WTC11 (cell line): ENCODE results near the gene QRICH2. TPM values are rescaled to one million over a fixed set of nuclear protein-coding genes. Genes with fewer than 3 reads are reported as not detected.
A peak's percentile ranks its signal among the peaks of the same experiment; 100 is the strongest.
"Not testable (repeated sequence)": the region's sequence is repeated elsewhere in the genome, so short reads cannot be mapped to it uniquely, and the experiment has no call there.

Source experiments
- ATAC-seq: fragments of 200-7000 bp; cut with Tn5 transposase; 2 replicates; pipeline ENCODE4 v1.10.0; 2021; ENCODE audit warnings: mild to moderate bottlenecking, moderate library complexity
- CTCF ChIA-PET: fragments of 300-600 bp; sonication (Branson Sonifier 250); formaldehyde crosslinking; loops from one replicate; lab custom pipeline; 2021; ENCODE audit warnings: antibody characterized with exemption; lab: Charles Lee
- POLR2A ChIA-PET: fragments of 350-600 bp; sonication (Branson Sonifier 250); formaldehyde crosslinking; loops from one replicate; lab custom pipeline; 2021; ENCODE audit warnings: antibody characterized with exemption; lab: Charles Lee
- DNase-seq: peaks from one replicate; pipeline ENCODE4 v3.0.0; 2021; ENCODE audit warnings: low spot score
- H3K27ac Mint-ChIP-seq: 2 replicates; pipeline ENCODE4 v1.8.0; 2021; ENCODE audit warnings: mixed read lengths
- H3K27me3 Mint-ChIP-seq: 2 replicates; pipeline ENCODE4 v1.8.0; 2021; ENCODE audit warnings: low read depth, mild to moderate bottlenecking, moderate library complexity, mixed read lengths
- H3K36me3 Mint-ChIP-seq: 2 replicates; pipeline ENCODE4 v1.8.0; 2021; ENCODE audit warnings: mixed read lengths
- H3K4me1 Mint-ChIP-seq: 2 replicates; pipeline ENCODE4 v1.8.0; 2022; ENCODE audit warnings: mixed read lengths
- H3K4me3 Mint-ChIP-seq: 2 replicates; pipeline ENCODE4 v1.8.0; 2021; ENCODE audit warnings: mild to moderate bottlenecking, moderate library complexity, mixed read lengths
- H3K9me3 Mint-ChIP-seq: 2 replicates; pipeline ENCODE4 v1.8.0; 2021; ENCODE audit warnings: mixed read lengths
- GABPB1 ChIP-seq: sonication (generic); formaldehyde crosslinking; IDR thresholded peaks from 2 replicates; pipeline ENCODE4 v1.8.1; 2023; ENCODE audit warnings: mild to moderate bottlenecking, missing genetic modification reagents
- HMGA2 ChIP-seq: fragments of 250-450 bp; sonication (Bioruptor Pico); IDR thresholded peaks from 2 replicates; pipeline ENCODE4 v1.4.0; 2021; ENCODE audit warnings: mild to moderate bottlenecking, moderate library complexity
- STAT6 ChIP-seq: sonication (generic); formaldehyde crosslinking; conservative IDR thresholded peaks from 2 replicates; pipeline ENCODE4 v1.8.1; 2023; ENCODE audit warnings: mild to moderate bottlenecking, low read depth, missing genetic modification reagents, moderate library complexity
- ZNF263 ChIP-seq: sonication (generic); formaldehyde crosslinking; IDR thresholded peaks from 2 replicates; pipeline ENCODE4 v1.8.1; 2022; ENCODE audit warnings: low read depth, mild to moderate bottlenecking, moderate library complexity, missing genetic modification reagents
- ZNF396 ChIP-seq: fragments of 250-450 bp; sonication (Bioruptor Pico); IDR thresholded peaks from 2 replicates; pipeline ENCODE4 v1.8.0; 2021; ENCODE audit warnings: mild to moderate bottlenecking, moderate library complexity, borderline replicate concordance
- ZNF423 ChIP-seq: fragments of 250-450 bp; sonication (Bioruptor Pico); IDR thresholded peaks from 2 replicates; pipeline ENCODE4 v2.1.2; 2022; ENCODE audit warnings: mild to moderate bottlenecking, moderate library complexity
- total RNA-seq: library from RNA; stranded (reverse); gene quantifications from 3 replicates; pipeline ENCODE4 v1.2.3, GENCODE V29; 2021
- TF ChIP-seq, protein P1 (sequence below): sonication (generic); formaldehyde crosslinking; IDR thresholded peaks from 2 replicates; pipeline ENCODE4 v1.8.0; 2022; ENCODE audit warnings: mild to moderate bottlenecking, missing genetic modification reagents
- TF ChIP-seq, protein P2 (sequence below): sonication (generic); formaldehyde crosslinking; IDR thresholded peaks from 2 replicates; pipeline ENCODE4 v1.8.1; 2023; ENCODE audit warnings: mild to moderate bottlenecking, moderate library complexity, missing genetic modification reagents
- TF ChIP-seq, protein P3 (sequence below): sonication (generic); formaldehyde crosslinking; IDR thresholded peaks from 2 replicates; pipeline ENCODE4 v1.8.0; 2023; ENCODE audit warnings: missing genetic modification reagents

The QRICH2 gene
- total RNA-seq, 1 experiment from 2014 or later: 1.5 TPM

GRCh38 chr17:76248013-76248782 lies 59.9 kb downstream of the QRICH2 start:
- Mint-ChIP-seq H3K9me3 (no peaks in the 10 kb centered on the region), H3K27ac (no peak overlapping the region), H3K4me3 (no peak overlapping the region), H3K27me3 (peaks cover 9% of the 10 kb centered on the region), H3K36me3 (no peaks in the 10 kb centered on the region), H3K4me1 (peaks cover 3% of the 10 kb centered on the region)
- peak; percentile 91 for TF ChIP-seq GABPB1 (CRISPR knock-in tag)
- no peak for TF ChIP-seq STAT6 (CRISPR knock-in tag)
- DNase-seq (no peak), ATAC-seq (no peak)
- POLR2A ChIA-PET: interaction anchor here (0.8 kb wide), 1 partner anchor 127 kb away, joined by 4 read pairs; no protein-coding TSS in a partner anchor
- CTCF ChIA-PET: interaction anchor here (0.6 to 4.0 kb wide), 3 partner anchors 16 to 123 kb away, joined by 3 to 19 read pairs (median 3); no protein-coding TSS in a partner anchor

DNA sequence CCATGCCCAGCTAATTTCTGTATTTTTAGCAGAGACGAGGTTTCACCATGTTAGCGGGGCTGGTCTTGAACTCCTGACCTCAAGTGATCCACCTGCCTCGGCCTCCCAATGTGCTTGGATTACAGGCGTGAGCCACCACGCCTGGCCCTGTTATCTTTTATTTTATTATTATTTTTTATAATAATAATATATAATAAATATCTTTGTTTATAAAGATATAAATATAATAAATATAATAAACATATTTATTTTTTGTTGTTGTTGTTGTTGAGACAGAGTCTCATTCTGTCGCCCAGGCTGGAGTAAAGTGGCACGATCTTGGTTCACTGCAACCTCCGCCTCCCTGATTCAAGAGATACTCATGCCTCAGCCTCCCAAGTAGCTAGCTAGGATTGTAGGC lies 60.8 kb downstream of the QRICH2 start:
- H3K36me3 Mint-ChIP-seq: no peaks in the 10 kb centered on the region
- ATAC-seq (no peak), DNase-seq (no peak)
- peaks cover 3% of the 10 kb centered on the region for H3K4me1 Mint-ChIP-seq
- ChIA-PET CTCF (interaction anchor here (0.6 to 4.0 kb wide), 5 partner anchors 28 to 1544 kb away, joined by 3 to 19 read pairs (median 4); no protein-coding TSS in a partner anchor), POLR2A (interaction anchor here (0.8 kb wide), 1 partner anchor 126 kb away, joined by 4 read pairs; no protein-coding TSS in a partner anchor)
- TF ChIP-seq, protein P1, sequence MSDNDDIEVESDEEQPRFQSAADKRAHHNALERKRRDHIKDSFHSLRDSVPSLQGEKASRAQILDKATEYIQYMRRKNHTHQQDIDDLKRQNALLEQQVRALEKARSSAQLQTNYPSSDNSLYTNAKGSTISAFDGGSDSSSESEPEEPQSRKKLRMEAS (CRISPR knock-in tag): no peak
- no peak for TF ChIP-seq ZNF263 (CRISPR knock-in tag)
- TF ChIP-seq HMGA2 (CRISPR knock-in tag): peak; percentile 95
- TF ChIP-seq ZNF396 (CRISPR knock-in tag): no peak
- TF ChIP-seq, protein P2, sequence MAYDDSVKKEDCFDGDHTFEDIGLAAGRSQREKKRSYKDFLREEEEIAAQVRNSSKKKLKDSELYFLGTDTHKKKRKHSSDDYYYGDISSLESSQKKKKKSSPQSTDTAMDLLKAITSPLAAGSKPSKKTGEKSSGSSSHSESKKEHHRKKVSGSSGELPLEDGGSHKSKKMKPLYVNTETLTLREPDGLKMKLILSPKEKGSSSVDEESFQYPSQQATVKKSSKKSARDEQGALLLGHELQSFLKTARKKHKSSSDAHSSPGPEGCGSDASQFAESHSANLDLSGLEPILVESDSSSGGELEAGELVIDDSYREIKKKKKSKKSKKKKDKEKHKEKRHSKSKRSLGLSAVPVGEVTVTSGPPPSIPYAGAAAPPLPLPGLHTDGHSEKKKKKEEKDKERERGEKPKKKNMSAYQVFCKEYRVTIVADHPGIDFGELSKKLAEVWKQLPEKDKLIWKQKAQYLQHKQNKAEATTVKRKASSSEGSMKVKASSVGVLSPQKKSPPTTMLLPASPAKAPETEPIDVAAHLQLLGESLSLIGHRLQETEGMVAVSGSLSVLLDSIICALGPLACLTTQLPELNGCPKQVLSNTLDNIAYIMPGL: no peak
- TF ChIP-seq, protein P3, sequence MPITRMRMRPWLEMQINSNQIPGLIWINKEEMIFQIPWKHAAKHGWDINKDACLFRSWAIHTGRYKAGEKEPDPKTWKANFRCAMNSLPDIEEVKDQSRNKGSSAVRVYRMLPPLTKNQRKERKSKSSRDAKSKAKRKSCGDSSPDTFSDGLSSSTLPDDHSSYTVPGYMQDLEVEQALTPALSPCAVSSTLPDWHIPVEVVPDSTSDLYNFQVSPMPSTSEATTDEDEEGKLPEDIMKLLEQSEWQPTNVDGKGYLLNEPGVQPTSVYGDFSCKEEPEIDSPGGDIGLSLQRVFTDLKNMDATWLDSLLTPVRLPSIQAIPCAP (CRISPR knock-in tag): no peak
- H3K9me3 Mint-ChIP-seq: no peaks in the 10 kb centered on the region
- no peak overlapping the region for H3K4me3 Mint-ChIP-seq
- H3K27ac Mint-ChIP-seq: no peak overlapping the region
- peaks cover 18% of the 10 kb centered on the region for H3K27me3 Mint-ChIP-seq

DNA sequence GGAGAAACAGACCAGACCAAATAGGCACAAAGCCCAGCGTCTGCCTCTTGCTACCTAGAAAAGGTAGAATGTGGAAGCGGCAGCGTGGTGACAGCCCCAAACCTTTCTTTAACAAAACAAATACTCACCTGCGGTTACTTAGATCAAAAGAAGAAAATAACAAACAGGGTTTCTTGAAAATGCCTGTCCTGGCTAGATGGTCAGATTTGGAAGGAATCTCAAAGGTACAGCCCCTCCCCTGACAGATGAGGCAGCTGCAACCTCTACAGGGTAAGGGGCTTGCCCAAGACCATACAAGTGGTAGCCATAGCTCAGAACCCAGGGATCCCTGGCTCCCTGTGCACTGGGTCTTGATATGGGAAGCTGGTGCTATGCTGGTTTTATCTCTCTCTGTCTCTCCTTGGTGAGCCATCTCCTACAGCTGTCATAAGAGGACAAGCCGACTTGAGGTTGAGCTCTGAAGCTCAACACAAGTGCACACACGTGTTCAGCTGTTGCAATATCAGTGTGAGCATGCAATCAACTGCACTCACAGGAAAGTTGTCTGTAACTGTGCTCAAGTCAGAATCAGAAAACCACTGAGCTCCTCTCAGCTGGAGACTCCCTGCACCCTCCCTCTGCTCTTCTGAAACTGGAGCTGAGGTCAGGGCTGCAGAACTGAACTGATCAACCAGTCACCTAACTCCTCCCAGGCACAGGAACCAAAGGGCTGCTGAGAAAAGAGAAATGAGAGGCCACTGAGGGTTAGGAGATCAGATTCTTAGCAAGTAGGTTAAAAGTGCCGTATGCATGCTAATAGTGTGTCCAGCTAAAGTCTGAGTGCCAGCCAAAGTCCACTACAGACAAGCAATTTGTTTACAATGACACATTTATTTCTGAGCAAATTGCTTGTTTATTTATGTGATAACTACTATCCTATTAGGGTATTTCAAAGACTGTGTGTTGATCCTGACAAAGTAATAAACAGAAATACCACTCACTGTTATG lies 61.7 kb downstream of the QRICH2 start:
- no peaks in the 10 kb centered on the region for H3K36me3 Mint-ChIP-seq
- H3K27me3 Mint-ChIP-seq: peaks cover 27% of the 10 kb centered on the region
- no peak overlapping the region for H3K4me3 Mint-ChIP-seq
- TF ChIP-seq ZNF423: no peak
- TF ChIP-seq GABPB1 (CRISPR knock-in tag): peak; percentile 79
- no peak overlapping the region for H3K27ac Mint-ChIP-seq
- CTCF ChIA-PET: interaction anchor here (0.8 to 4.0 kb wide), 8 partner anchors 13 to 232 kb away, joined by 3 to 19 read pairs (median 5); no protein-coding TSS in a partner anchor
- ATAC-seq (no peak), DNase-seq (no peak)
- H3K4me1 Mint-ChIP-seq: peaks cover 6% of the 10 kb centered on the region
- no peaks in the 10 kb centered on the region for H3K9me3 Mint-ChIP-seq
- POLR2A ChIA-PET: interaction anchor here (0.6 to 0.8 kb wide), 2 partner anchors 18 to 33 kb away, joined by 3 read pairs; no protein-coding TSS in a partner anchor

GRCh38 chr17:76244721-76245120 lies 63.4 kb downstream of the QRICH2 start:
- Mint-ChIP-seq H3K27me3 (peaks cover 37% of the 10 kb centered on the region), H3K4me1 (peaks cover 12% of the 10 kb centered on the region)
- DNase-seq, H3K27ac Mint-ChIP-seq, H3K4me3 Mint-ChIP-seq, ATAC-seq, H3K36me3 Mint-ChIP-seq, POLR2A ChIA-PET, H3K9me3 Mint-ChIP-seq: not testable (repeated sequence)
- CTCF ChIA-PET: interaction anchor here (4.0 kb wide), 1 partner anchor 34 kb away, joined by 19 read pairs; no protein-coding TSS in a partner anchor
